GM21381 (cell line): Measurements from ENCODE around the gene DOCK3.
"Not testable (repeated sequence)": the region's sequence is repeated elsewhere in the genome, so short reads cannot be mapped to it uniquely, and the experiment has no call there.

Experiments used
- ATAC-seq: cut with Tn5 transposase; IDR thresholded peaks from one replicate; pipeline ENCODE4 v1.9.1; 2021; ENCODE audit warnings: mild to moderate bottlenecking, moderate library complexity; ENCODE audit not compliant: unreplicated experiment

Gene DOCK3

GRCh38 chr3:51353131-51353530 lies 678.4 kb downstream of the DOCK3 start:
- no peak for ATAC-seq

- ATAC-seq = no peak
Observed at GRCh38 chr3:51353691-51354090, 679.0 kb downstream of the DOCK3 start.

GRCh38 chr3:51354172-51354571 lies 679.4 kb downstream of the DOCK3 start:
- ATAC-seq = no peak

- no peak for ATAC-seq
Observed at GRCh38 chr3:51354731-51355615, 680.2 kb downstream of the DOCK3 start.

GRCh38 chr3:51355891-51356578 lies 681.3 kb downstream of the DOCK3 start:
- ATAC-seq = no peak

- ATAC-seq = no peak
Observed at GRCh38 chr3:51357856-51358255, 683.1 kb downstream of the DOCK3 start.

- ATAC-seq = no peak
Observed at GRCh38 chr3:51358981-51359380, 684.3 kb downstream of the DOCK3 start.

- no peak for ATAC-seq
Observed at GRCh38 chr3:51360806-51361205, 686.1 kb downstream of the DOCK3 start.

- no peak for ATAC-seq
Observed at GRCh38 chr3:51361746-51362145, 687.0 kb downstream of the DOCK3 start.

GRCh38 chr3:51362476-51362875 lies 687.7 kb downstream of the DOCK3 start:
- ATAC-seq = no peak

- ATAC-seq = not testable (repeated sequence)
Observed at GRCh38 chr3:51368276-51368675, 693.5 kb downstream of the DOCK3 start.

GRCh38 chr3:51371943-51372557 lies 697.3 kb downstream of the DOCK3 start:
- no peak for ATAC-seq

- ATAC-seq = no peak
Observed at GRCh38 chr3:51373658-51374421, 699.1 kb downstream of the DOCK3 start.

GRCh38 chr3:51374456-51374855 lies 699.7 kb downstream of the DOCK3 start:
- ATAC-seq = no peak

GRCh38 chr3:51375136-51375535 lies 700.4 kb downstream of the DOCK3 start:
- ATAC-seq = no peak

- ATAC-seq = no peak
Observed at GRCh38 chr3:51375571-51375970, 700.8 kb downstream of the DOCK3 start.

GRCh38 chr3:51378065-51378464 lies 703.3 kb downstream of the DOCK3 start:
- no peak for ATAC-seq

GRCh38 chr3:51378726-51379125 lies 704.0 kb downstream of the DOCK3 start:
- ATAC-seq = no peak

- no peak for ATAC-seq
Observed at GRCh38 chr3:51379301-51379700, 704.6 kb downstream of the DOCK3 start.

GRCh38 chr3:51379746-51380455 lies 705.2 kb downstream of the DOCK3 start:
- no peak for ATAC-seq
